GM12892 (cell line): ENCODE data around the gene DGCR2. TPM values are rescaled to one million over a fixed set of nuclear protein-coding genes. Genes with fewer than 3 reads are reported as not detected.
"Not testable (repeated sequence)": the region's sequence is repeated elsewhere in the genome, so short reads cannot be mapped to it uniquely, and the experiment has no call there.

Source experiments
- DNase-seq: peaks from one replicate; pipeline ENCODE4 v3.0.0; 2011; ENCODE audit not compliant: insufficient read length
- FAIRE-seq: peaks from 2 replicates; lab custom pipeline; 2011; peaks lifted over from hg19 to GRCh38; lab: Jason Lieb, UNC
- POLR2A ChIP-seq: IDR thresholded peaks from 2 replicates; pipeline ENCODE4 v1.6.1; 2011; ENCODE audit warnings: low read depth, low read length, control low read depth
- POLR2AphosphoS5 ChIP-seq: IDR thresholded peaks from 2 replicates; pipeline ENCODE4 v1.6.1; 2011; ENCODE audit warnings: low read depth, low read length, control low read depth
- TAF1 ChIP-seq: IDR thresholded peaks from 2 replicates; pipeline ENCODE4 v1.6.1; 2011; ENCODE audit warnings: low read depth, mild to moderate bottlenecking, control low read depth, low read length, borderline replicate concordance
- polyA plus RNA-seq: library from polyadenylated mRNA; unstranded; fragments of >200 nt; gene quantifications from one replicate; pipeline ENCODE4 v1.2.1, GENCODE V29; 2012; ENCODE audit warnings: missing spikeins, inconsistent platforms; ENCODE audit not compliant: missing spikeins

Gene DGCR2, protein sequence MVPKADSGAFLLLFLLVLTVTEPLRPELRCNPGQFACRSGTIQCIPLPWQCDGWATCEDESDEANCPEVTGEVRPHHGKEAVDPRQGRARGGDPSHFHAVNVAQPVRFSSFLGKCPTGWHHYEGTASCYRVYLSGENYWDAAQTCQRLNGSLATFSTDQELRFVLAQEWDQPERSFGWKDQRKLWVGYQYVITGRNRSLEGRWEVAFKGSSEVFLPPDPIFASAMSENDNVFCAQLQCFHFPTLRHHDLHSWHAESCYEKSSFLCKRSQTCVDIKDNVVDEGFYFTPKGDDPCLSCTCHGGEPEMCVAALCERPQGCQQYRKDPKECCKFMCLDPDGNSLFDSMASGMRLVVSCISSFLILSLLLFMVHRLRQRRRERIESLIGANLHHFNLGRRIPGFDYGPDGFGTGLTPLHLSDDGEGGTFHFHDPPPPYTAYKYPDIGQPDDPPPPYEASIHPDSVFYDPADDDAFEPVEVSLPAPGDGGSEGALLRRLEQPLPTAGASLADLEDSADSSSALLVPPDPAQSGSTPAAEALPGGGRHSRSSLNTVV
- polyA plus RNA-seq: 6.5 TPM

DNA sequence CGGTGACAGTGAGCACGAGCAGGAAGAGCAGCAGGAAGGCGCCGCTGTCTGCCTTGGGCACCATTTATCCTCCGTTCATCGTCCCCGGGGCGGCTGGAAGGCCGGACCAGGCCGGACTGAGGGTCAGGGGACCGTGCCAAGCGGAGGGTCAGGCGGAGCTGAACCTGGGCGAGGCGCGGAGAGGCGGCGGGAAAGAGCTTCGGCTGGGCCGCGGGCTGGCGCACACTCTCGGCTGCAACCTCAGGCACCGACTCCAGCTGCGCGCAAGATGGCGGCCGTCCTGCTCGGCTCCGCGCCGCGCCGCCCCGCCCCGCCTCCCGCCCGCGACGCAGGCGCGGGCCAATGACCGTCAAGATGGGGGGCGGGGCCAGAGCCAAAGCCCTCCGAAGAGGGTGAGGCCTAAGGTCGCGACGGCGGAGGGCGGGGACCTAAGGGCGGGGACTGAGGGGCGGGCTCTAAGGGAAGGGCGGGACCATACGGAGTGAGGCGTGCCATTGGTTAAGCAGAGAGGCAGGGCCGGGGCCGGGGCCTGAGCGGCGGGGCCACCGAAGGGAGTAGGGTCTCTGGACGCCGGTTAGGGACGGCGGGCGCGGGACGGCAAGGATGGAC lies at the start of gene DGCR2:
TSS of gene DGCR2 (minus strand) at position 270 of the 609 bp plus-strand sequence. CDS start at position 64, 206 bp downstream.
- DNase-seq (peak; percentile 99), FAIRE-seq (peak; percentile 97)
- peak; percentile 92 for TF ChIP-seq POLR2A
- peak; percentile 82 for TF ChIP-seq POLR2AphosphoS5
- peak; percentile 45; the same call in 1 of the 2 replicates for TF ChIP-seq TAF1

DNA sequence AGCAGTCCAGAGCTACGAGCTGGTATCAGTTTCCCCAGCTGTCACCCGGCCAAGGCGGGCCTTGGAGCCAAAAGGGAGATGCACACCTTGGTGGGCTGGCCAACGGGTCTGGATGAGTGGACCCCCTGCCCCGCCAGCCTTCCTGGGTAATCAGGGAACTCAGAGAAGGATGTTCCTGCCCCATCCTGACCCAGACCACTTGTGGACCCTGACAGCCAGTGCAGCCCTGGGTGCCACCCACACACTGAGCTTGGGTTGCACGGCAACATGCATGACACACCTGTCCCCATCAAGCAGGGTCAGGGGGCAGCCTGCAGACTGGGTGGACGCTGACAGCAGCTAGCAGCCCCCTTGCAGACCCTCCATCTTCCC lies 47.7 kb upstream of the DGCR2 start:
- no peak for TF ChIP-seq POLR2A
- no peak for TF ChIP-seq POLR2AphosphoS5
- TF ChIP-seq TAF1: no peak
- FAIRE-seq: no peak
- no peak for DNase-seq

DNA sequence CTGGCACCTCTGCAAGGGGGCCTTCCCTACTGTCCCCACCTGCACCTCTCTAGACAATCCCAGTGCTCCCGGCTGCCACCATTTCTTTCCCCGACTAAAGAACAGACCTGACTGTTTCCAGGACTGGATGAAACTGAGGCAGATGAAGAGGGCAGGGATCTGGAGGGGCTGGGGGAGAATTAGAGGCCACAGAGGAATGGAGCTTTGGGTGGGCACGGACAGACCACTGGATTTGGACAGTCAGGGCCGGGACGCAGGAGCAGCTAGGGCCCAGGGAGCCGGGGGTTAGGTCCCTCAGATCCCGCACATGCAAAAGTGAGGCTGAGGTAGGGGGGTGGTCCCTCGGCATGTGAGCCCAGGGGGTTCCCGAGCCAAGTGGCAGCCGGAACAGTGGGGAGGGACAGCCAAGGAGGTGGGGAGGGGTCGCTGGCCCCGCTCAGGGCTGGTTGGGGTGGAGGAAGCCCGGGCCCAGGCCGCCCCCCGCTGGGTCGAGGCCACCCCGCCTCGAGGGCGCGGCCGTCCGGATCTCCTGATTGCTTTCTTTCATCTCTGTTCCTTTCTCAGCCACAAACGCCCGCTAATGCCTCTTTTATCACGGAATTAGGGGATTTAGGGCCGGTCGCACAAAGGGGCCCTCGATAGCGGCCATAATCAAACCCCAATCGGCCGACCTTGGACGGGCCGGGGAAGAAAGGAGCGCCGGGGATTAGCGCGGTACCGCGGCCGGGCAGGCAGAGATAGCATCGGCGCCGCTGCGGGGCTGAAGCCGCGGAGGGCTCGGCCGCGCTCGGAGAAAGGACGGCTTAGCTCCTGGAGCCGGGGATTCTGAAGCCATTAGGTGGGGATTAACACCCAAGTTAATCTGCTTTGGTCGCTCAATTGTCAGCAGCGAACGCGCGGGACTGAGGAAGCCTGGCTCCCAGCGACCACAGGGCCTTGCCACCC lies 47.1 kb upstream of the DGCR2 start:
- FAIRE-seq (no peak), DNase-seq (no peak)
- TF ChIP-seq POLR2A (no peak), TAF1 (no peak), POLR2AphosphoS5 (no peak)

DNA sequence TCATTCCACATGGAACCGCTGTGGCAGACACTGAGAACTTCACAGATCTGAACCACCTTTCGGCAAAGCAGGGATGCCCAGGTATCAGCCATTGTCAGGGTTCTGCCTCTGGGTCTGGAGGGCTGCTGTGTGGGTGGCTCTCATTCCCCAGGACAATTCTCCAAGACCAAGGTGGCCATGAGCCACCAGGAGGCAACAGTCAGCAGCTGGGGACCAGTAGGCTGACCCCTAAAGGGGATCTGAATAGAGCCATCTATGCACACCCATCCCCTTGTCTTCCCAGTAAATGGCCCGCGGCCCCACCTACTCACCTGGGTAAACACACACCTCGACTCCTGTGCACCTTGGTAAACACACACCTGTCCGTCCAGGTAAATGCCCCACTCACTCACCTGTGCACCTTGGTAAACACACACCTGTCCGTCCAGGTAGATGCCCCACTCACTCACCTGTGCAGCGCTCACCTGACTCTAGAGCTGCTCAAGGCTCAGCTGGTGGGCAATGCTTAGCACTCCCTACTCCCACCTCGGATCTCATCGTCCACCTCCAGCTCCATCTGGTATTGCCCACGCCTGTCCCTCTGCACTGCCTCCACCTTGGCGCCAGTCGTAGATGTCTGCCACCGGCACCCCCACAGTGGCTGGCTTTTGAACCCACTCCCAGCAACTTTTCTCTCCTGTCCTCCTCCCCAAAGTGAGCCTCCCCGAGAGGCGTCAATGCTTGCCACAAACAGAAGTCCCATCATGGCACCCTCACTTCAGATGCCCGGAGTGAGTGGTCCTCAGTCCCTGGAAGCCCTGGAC lies 46.1 kb upstream of the DGCR2 start:
- no peak for DNase-seq
- FAIRE-seq: no peak
- TF ChIP-seq POLR2AphosphoS5: no peak
- no peak for TF ChIP-seq TAF1
- no peak for TF ChIP-seq POLR2A

DNA sequence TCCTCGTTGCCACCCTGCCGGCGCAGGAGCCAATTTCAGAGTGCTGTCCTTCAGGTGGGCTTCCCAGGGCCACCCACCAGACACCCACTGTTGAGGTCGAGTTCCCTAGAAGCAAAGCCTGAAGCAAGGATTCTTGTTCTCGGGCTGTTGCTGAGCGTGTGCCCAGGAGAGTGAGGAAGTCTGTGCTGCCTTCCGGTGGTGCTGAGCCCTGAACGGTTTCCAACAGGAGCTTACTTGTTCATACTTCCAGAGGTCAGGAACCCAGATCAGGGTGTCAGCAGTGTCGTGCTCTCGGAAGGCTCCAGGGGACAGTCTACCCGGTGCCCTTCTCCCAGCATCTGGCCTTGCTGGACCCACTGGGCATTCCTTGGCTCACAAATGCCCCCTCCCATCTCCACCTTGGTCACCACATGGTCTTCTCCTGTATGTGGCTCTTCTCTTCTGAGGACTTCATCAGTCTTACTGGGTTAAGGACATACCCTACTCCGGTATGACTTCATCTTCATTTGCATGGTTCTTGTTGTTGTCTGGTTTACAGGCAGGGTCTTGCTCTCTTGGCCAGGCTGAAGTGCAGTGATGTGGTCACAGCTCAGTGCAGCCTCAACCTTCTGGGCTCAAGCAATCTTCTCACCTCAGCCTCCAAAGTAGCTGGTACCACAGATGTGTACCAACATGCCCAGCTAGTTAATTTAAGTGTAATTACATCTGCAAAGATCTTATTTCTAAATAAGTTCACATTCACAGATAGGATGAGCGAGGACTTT lies 45.1 kb upstream of the DGCR2 start:
- TF ChIP-seq POLR2AphosphoS5 (no peak), POLR2A (no peak), TAF1 (no peak)
- DNase-seq: no peak
- FAIRE-seq: no peak

DNA sequence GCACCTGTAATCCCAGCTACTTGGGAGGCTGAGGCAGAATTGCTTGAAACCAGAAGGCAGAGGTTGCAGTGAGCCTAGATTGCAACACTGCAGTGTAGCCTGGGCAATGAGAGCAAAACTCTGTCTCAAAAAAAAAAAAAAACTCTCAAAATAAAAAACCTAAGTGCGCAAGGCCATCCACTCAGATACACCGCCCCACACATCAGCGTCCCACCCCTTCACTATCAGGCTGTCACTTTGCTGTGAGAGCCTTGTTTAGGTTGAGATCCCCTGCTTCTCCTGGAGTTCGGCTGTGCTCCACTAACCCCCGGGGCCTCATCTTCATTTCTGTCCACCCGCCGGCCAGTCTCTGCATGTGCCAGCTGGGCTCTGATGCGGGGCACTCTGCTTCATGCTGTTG lies 44.2 kb upstream of the DGCR2 start:
- no peak for FAIRE-seq
- no peak for DNase-seq
- TF ChIP-seq POLR2A (no peak), TAF1 (no peak)

DNA sequence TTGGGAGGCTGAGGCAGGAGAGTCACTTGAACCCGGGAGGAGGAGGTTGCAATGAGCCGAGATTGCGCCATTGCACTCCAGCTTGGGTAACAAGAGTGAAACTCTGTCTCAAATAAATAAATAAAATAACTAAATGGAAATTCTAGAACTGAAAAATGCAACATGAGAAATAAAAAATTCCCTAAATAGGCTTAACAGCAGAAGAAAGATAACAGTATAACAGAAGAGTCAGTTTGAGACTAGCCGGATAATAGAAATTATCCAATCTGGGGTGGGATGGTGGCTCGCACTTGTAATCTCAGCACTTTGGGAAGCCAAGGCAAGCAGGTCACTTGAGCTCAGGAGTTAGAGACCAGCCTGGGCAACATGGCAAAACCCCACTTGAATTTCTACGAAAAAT lies 42.2 kb upstream of the DGCR2 start:
- TF ChIP-seq POLR2AphosphoS5: no peak
- TF ChIP-seq TAF1: no peak
- no peak for TF ChIP-seq POLR2A

DNA sequence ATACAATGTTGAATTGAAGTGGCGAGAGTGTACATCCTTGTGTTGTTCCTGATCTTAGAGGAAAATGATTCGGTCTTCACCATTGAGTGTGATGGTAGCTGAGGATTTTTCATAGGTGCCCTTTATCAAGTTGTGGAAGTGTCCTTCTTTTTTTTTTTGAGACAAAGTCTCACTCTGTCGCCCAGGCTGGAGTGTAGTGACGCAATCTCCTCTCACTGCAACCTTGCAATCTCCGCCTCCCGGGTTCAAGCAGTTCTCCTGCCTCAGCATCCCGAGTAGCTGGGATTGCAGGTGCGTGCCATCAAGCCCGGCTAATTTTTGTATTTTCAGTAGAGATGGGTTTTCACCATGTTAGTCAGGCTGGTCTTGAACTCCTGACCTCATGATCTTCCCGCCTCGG lies 36.4 kb upstream of the DGCR2 start:
- FAIRE-seq, DNase-seq: not testable (repeated sequence)

More for the DNA sequence above, 42.2 kb upstream of the DGCR2 start:
- DNase-seq: no peak
- no peak for FAIRE-seq

DNA sequence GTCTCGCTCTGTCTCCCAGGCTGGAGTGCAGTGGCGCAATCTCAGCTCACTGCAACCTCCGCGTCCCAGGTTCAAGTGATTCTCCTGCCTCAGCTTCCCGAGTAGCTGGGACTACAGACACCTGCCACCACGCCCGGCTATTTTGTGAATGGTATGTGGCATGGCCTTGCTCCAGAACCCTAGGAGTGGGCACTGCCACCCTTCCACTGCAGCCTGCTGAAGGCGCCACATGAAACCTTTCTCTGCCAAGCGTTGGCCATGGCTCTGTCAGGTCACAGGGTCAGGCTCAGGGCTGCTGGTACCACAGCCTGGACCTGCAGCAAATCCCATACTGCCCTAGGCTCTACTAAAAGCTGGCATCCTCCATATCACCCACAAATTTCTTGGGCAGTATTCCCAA lies 33.9 kb upstream of the DGCR2 start:
- FAIRE-seq, DNase-seq: not testable (repeated sequence)

DNA sequence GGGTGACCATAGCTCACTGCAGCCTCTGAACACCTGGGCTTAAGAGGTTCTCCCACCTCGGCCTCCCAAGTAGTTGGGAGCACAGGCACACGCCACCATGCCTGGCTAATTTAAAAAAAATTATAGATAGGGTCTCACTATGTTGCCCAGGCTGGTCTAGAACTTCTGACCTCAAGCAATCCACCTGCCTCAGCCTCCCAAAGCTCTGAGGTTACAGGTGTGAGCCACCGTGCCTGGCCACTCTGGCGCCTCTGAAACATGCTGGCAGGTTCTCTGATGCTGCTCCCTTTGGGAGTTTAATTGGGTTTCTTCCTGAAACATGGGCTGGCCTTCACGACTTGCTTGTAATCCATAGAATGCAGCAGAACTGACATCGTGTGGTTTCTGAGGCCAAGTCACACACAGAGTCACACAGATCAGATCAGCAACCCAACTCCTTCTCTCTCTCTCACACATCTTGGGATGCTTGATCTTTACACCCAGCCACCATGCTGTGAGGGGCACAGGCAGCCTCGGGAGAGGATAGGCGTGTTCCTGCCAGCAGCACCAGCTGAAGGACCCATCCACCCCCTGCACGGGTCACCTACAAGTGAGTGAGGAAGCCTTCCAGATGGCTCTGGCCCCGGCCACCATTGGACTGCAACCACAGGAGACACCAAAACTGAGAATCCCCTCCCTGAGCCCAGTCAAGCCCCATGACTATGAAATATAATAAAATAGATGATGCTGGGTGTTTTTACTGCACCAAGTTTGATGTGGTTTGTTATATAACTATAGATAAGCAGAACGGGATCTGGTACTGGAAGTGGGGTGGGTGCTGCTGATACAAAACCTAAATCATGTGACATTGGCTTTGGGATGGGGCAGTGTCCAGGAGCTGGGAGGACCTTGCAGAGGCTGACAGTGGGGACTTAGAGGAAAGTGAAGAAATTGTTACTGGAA lies 31.0 kb upstream of the DGCR2 start:
- FAIRE-seq (no peak), DNase-seq (no peak)
- TF ChIP-seq POLR2A: no peak
- no peak for TF ChIP-seq POLR2AphosphoS5
- TF ChIP-seq TAF1: no peak
